Measurements from ENCODE around the gene BGLAP. TPM values are rescaled to one million over a fixed set of nuclear protein-coding genes. Genes with fewer than 3 reads are reported as not detected.
A peak's percentile ranks its signal among the peaks of the same experiment; 100 is the strongest.

Gene BGLAP
- total RNA-seq, 1 experiment from 2014 or later, result 2.4 TPM

DNA sequence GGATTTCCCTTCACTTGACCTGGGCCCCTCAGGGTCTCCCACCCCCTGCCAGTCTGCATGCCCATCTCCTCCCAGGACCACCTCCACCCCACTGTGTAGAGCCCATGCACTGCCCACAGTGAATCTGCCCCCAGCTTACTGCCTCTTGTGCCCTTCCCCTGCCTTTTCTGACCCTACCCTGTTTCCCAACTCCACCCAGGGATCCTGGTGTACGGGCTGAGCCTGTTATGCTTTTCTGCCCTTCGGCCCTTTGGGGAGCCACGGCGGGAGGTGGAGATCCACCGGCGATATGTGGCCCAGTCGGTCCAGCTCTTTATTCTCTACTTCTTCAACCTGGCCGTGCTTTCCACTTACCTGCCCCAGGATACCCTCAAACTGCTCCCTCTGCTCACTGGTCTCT is 44.1 kb downstream of the BGLAP start:
- no peaks in the 10 kb centered on the region for H3K4me1 ChIP-seq (ENCODE audit: insufficient read depth, low read length)

More for the DNA sequence above, 44.1 kb downstream of the BGLAP start:
- Mint-ChIP-seq H3K4me1 (peaks cover 23 to 29% of the 10 kb centered on the region in 2 experiments), H3K36me3 (ENCODE audit: insufficient read depth in 1 of 3, low read depth in 3 of 3) (0 out of 7 replicates have a peak, but pooled peaks cover 0 to 5% (median 0%) of the 10 kb centered on the region in 3 experiments), H3K4me3 (no peak overlapping the region), H3K27me3 (ENCODE audit: low read depth) (no peaks in the 10 kb centered on the region; the same call in 1 of the 2 replicates), H3K9me3 (no peaks in the 10 kb centered on the region), H3K27ac (0 out of 7 replicates have a peak overlapping the region, but pooled peaks of 1 of the 3 experiments have one; percentile 29)
- Histone ChIP-seq H3K4me2 (ENCODE audit: insufficient read depth, insufficient read length, low read length) (no peak overlapping the region), H3K27me3 (ENCODE audit: insufficient read depth, low read length) (no peaks in the 10 kb centered on the region; the same call in 1 of the 2 replicates), H3K79me1 (ENCODE audit: insufficient read depth, low read depth, low read length, poor library complexity, severe bottlenecking) (no peaks in the 10 kb centered on the region), H3K23me2 (ENCODE audit: insufficient read length, low read depth, low read length, poor library complexity, severe bottlenecking) (peaks cover 12% of the 10 kb centered on the region), H2BK5ac (ENCODE audit: insufficient read length, low read length) (no peak overlapping the region), H2BK15ac (ENCODE audit: low read depth, low read length) (no peak overlapping the region), H3K23ac (ENCODE audit: insufficient read length, low read depth, low read length) (no peak overlapping the region), H3K4ac (ENCODE audit: low read depth, low read length) (no peak overlapping the region), H4K91ac (ENCODE audit: insufficient read length, low read depth, low read length) (no peak overlapping the region), H3K18ac (ENCODE audit: insufficient read length, low read depth, low read length) (no peak overlapping the region), H3K56ac (ENCODE audit: insufficient read length, low read depth, low read length) (no peak overlapping the region), H3K9me3 (ENCODE audit: control insufficient read depth, low read depth, low read length) (no peaks in the 10 kb centered on the region), H2BK20ac (ENCODE audit: low read depth, low read length, poor library complexity, severe bottlenecking) (no peak overlapping the region), H4K8ac (replicated peaks; ENCODE audit: insufficient read length, low read depth, low read length) (no peak overlapping the region), H3T11ph (ENCODE audit: low read length) (no peak overlapping the region), H2BK12ac (ENCODE audit: insufficient read length, low read depth, low read length) (no peak overlapping the region), H2BK120ac (ENCODE audit: low read depth, low read length, poor library complexity, severe bottlenecking) (no peak overlapping the region), H4K5ac (ENCODE audit: insufficient read length, low read depth, low read length) (no peak overlapping the region), H3K79me2 (ENCODE audit: insufficient read depth, low read length) (peaks cover 11% of the 10 kb centered on the region), H3K14ac (ENCODE audit: insufficient read depth, low read length) (no peak overlapping the region), H3K27ac (ENCODE audit: insufficient read length, low read depth, low read length) (no peak overlapping the region), H2AK5ac (ENCODE audit: insufficient read length, low read length) (no peak overlapping the region), H4K20me1 (ENCODE audit: control insufficient read depth, insufficient read depth, insufficient read length) (no peaks in the 10 kb centered on the region), H2AFZ (ENCODE audit: low read length) (no peak overlapping the region), H3K9ac (ENCODE audit: extremely low read depth, insufficient read length, low read length) (no peak overlapping the region)
- WGBS (ENCODE audit: extremely low coverage, insufficient read length, low lambda C conversion rate), result no CpG with 5 or more reads among the region's 8 CpGs
- DNase-seq, result no peak
- TF ChIP-seq, protein P1, sequence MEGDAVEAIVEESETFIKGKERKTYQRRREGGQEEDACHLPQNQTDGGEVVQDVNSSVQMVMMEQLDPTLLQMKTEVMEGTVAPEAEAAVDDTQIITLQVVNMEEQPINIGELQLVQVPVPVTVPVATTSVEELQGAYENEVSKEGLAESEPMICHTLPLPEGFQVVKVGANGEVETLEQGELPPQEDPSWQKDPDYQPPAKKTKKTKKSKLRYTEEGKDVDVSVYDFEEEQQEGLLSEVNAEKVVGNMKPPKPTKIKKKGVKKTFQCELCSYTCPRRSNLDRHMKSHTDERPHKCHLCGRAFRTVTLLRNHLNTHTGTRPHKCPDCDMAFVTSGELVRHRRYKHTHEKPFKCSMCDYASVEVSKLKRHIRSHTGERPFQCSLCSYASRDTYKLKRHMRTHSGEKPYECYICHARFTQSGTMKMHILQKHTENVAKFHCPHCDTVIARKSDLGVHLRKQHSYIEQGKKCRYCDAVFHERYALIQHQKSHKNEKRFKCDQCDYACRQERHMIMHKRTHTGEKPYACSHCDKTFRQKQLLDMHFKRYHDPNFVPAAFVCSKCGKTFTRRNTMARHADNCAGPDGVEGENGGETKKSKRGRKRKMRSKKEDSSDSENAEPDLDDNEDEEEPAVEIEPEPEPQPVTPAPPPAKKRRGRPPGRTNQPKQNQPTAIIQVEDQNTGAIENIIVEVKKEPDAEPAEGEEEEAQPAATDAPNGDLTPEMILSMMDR (conservative IDR thresholded peaks at IDR 0.05), result no peak

Data from H9 (cell line).